H9 (cell line): ENCODE results near the gene PAMR1. TPM values are rescaled to one million over a fixed set of nuclear protein-coding genes. Genes with fewer than 3 reads are reported as not detected.

Source experiments
- DNase-seq: peaks from one replicate; pipeline ENCODE4 v3.0.0-alpha.2; 2017
- H2AFZ ChIP-seq: one replicate; pipeline ENCODE4 v1.6.1; 2013; ENCODE audit warnings: mild to moderate bottlenecking, low read length, control low read depth, moderate library complexity
- H2AK5ac ChIP-seq: 2 replicates; pipeline ENCODE4 v1.6.1; 2013; ENCODE audit warnings: low read length, control low read depth, mixed read lengths; ENCODE audit not compliant: insufficient read length
- H2BK120ac ChIP-seq: one replicate; pipeline ENCODE4 v1.6.1; 2013; ENCODE audit warnings: low read depth, mild to moderate bottlenecking, low read length, control low read depth, inconsistent platforms; ENCODE audit not compliant: poor library complexity, severe bottlenecking
- H2BK12ac ChIP-seq: 2 replicates; pipeline ENCODE4 v1.6.1; 2013; ENCODE audit warnings: low read length, control low read depth, mixed read lengths, low read depth; ENCODE audit not compliant: insufficient read length
- H2BK15ac ChIP-seq: 2 replicates; pipeline ENCODE4 v1.6.1; 2013; ENCODE audit warnings: low read depth, low read length, control low read depth
- H2BK20ac ChIP-seq: one replicate; pipeline ENCODE4 v1.6.1; 2013; ENCODE audit warnings: low read depth, mild to moderate bottlenecking, low read length, control low read depth, inconsistent platforms; ENCODE audit not compliant: poor library complexity, severe bottlenecking
- H2BK5ac ChIP-seq: 2 replicates; pipeline ENCODE4 v1.6.1; 2013; ENCODE audit warnings: low read length, control low read depth, mixed read lengths; ENCODE audit not compliant: insufficient read length
- H3K14ac ChIP-seq: 2 replicates; pipeline ENCODE4 v1.6.1; 2013; ENCODE audit warnings: low read length, control low read depth; ENCODE audit not compliant: insufficient read depth
- H3K18ac ChIP-seq: 2 replicates; pipeline ENCODE4 v1.6.1; 2013; ENCODE audit warnings: low read depth, mild to moderate bottlenecking, mixed read lengths, low read length, control low read depth; ENCODE audit not compliant: insufficient read length
- H3K23ac ChIP-seq: 2 replicates; pipeline ENCODE4 v1.6.1; 2013; ENCODE audit warnings: low read length, control low read depth, mixed read lengths, low read depth; ENCODE audit not compliant: insufficient read length
- H3K23me2 ChIP-seq: 2 replicates; pipeline ENCODE4 v1.6.1; 2013; ENCODE audit warnings: low read depth, mild to moderate bottlenecking, mixed read lengths, low read length, control low read depth; ENCODE audit not compliant: insufficient read length, poor library complexity, severe bottlenecking
- H3K27ac ChIP-seq: 2 replicates; pipeline ENCODE4 v1.5.1; 2013; ENCODE audit warnings: low read length, control low read depth, mixed read lengths, low read depth; ENCODE audit not compliant: insufficient read length
- H3K27me3 ChIP-seq: 2 replicates; pipeline ENCODE4 v1.6.1; 2013; ENCODE audit warnings: low read length, control low read depth, inconsistent platforms; ENCODE audit not compliant: insufficient read depth
- H3K4ac ChIP-seq: 2 replicates; pipeline ENCODE4 v1.6.1; 2013; ENCODE audit warnings: low read depth, mild to moderate bottlenecking, control low read depth, inconsistent platforms, low read length, moderate library complexity
- H3K4me1 ChIP-seq: 2 replicates; pipeline ENCODE4 v1.6.1; 2013; ENCODE audit warnings: low read length, control low read depth, inconsistent platforms; ENCODE audit not compliant: insufficient read depth
- H3K4me2 ChIP-seq: 2 replicates; pipeline ENCODE4 v1.6.1; 2013; ENCODE audit warnings: low read length, control low read depth, mixed read lengths; ENCODE audit not compliant: insufficient read length, insufficient read depth
- H3K56ac ChIP-seq: 2 replicates; pipeline ENCODE4 v1.6.1; 2013; ENCODE audit warnings: low read depth, mild to moderate bottlenecking, mixed read lengths, low read length, control low read depth; ENCODE audit not compliant: insufficient read length
- H3K79me1 ChIP-seq: 2 replicates; pipeline ENCODE4 v1.6.1; 2013; ENCODE audit warnings: low read depth, mild to moderate bottlenecking, moderate library complexity, low read length, control low read depth, inconsistent platforms; ENCODE audit not compliant: insufficient read depth, poor library complexity, severe bottlenecking
- H3K79me2 ChIP-seq: 2 replicates; pipeline ENCODE4 v1.6.1; 2013; ENCODE audit warnings: low read length, control low read depth, inconsistent platforms; ENCODE audit not compliant: insufficient read depth
- H3K9ac ChIP-seq: 2 replicates; pipeline ENCODE4 v1.6.1; 2013; ENCODE audit warnings: low read length, control low read depth, mixed read lengths; ENCODE audit not compliant: insufficient read length; ENCODE audit errors: extremely low read depth
- H3K9me3 ChIP-seq: one replicate; pipeline ENCODE4 v1.6.1; 2013; ENCODE audit warnings: low read depth, low read length, inconsistent platforms; ENCODE audit not compliant: control insufficient read depth
- H3T11ph ChIP-seq: one replicate; pipeline ENCODE4 v1.6.1; 2013; ENCODE audit warnings: mild to moderate bottlenecking, low read length, control low read depth, inconsistent platforms
- H4K20me1 ChIP-seq: one replicate; pipeline ENCODE4 v1.6.1; 2013; ENCODE audit not compliant: control insufficient read depth, insufficient read length, insufficient read depth
- H4K5ac ChIP-seq: 2 replicates; pipeline ENCODE4 v1.6.1; 2013; ENCODE audit warnings: low read depth, mild to moderate bottlenecking, mixed read lengths, low read length, control low read depth; ENCODE audit not compliant: insufficient read length
- H4K8ac ChIP-seq: replicated peaks from 2 replicates; pipeline ENCODE4 v1.6.1; 2013; ENCODE audit warnings: low read length, control low read depth, mixed read lengths, low read depth; ENCODE audit not compliant: insufficient read length
- H4K91ac ChIP-seq: 2 replicates; pipeline ENCODE4 v1.6.1; 2013; ENCODE audit warnings: low read depth, mild to moderate bottlenecking, moderate library complexity, mixed read lengths, low read length, control low read depth; ENCODE audit not compliant: insufficient read length
- H3K27ac Mint-ChIP-seq, 3 experiments: 2 replicates in 2 of 3; 3 replicates in 1 of 3; pipeline ENCODE4 v1.8.0; 2020 to 2021; ENCODE audit warnings: mixed read lengths in 3 of 3, mild to moderate bottlenecking in 1 of 3, moderate library complexity in 1 of 3
- H3K27me3 Mint-ChIP-seq: 2 replicates; pipeline ENCODE4 v1.8.0; 2021; ENCODE audit warnings: low read depth, mild to moderate bottlenecking, moderate library complexity, mixed read lengths
- H3K36me3 Mint-ChIP-seq, 3 experiments: 2 replicates in 2 of 3; 3 replicates in 1 of 3; pipeline ENCODE4 v1.8.0; 2020 to 2021; ENCODE audit warnings: low read depth in 3 of 3, mixed read lengths in 3 of 3; ENCODE audit not compliant: insufficient read depth in 1 of 3
- H3K4me1 Mint-ChIP-seq, 2 experiments: 2 replicates each; pipeline ENCODE4 v1.8.0; 2020; ENCODE audit warnings: mixed read lengths in 2 of 2
- H3K4me3 Mint-ChIP-seq, 2 experiments: 2 replicates in 1 of 2; 3 replicates in 1 of 2; pipeline ENCODE4 v1.8.0; 2020 to 2021; ENCODE audit warnings: mild to moderate bottlenecking in 2 of 2, mixed read lengths in 2 of 2, moderate library complexity in 1 of 2
- H3K9me3 Mint-ChIP-seq, 2 experiments: 2 replicates in 1 of 2; 3 replicates in 1 of 2; pipeline ENCODE4 v1.8.0; 2020; ENCODE audit warnings: mild to moderate bottlenecking in 2 of 2, mixed read lengths in 2 of 2, moderate library complexity in 1 of 2
- CTCF ChIP-seq: fragments of 200-600 bp; sonication (generic); conservative IDR thresholded peaks from 3 replicates; pipeline ENCODE4 v1.8.0; 2021; ENCODE audit warnings: antibody characterized with exemption, mild to moderate bottlenecking
- WGBS: extraction: QIAGEN DNeasy Blood & Tissue Kit; methylation state at CpG from one replicate; pipeline ENCODE4 v1.1.7; 2013; ENCODE audit warnings: missing lambda C conversion rate, low lambda C conversion rate, mixed read lengths; ENCODE audit not compliant: insufficient read length; ENCODE audit errors: extremely low coverage; 5-methylcytosine and 5-hydroxymethylcytosine counted together
- total RNA-seq: library from RNA; stranded (reverse); gene quantifications from 2 replicates; pipeline ENCODE4 v1.2.1, GENCODE V29; 2021

Gene PAMR1
- total RNA-seq, 1 experiment from 2014 or later: 2.4 TPM

DNA sequence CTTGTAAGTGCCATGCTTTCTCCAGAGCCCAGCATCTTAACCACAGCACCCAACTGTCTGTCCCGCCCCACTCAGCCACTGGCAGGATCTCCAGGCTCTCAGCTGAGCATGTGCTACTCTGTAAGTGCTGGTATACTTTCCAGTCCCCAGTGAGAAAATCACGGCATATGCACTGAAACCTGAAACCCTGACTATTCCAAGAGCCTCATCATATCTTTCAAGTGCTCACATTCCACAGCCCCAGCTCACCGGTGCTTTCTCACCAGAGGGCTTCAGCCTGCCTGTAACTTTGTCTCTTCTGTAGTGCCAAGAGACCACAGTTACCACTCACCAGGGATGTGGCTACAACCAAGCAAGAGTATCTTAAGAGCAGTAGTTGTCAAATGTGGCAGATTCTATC is 24.4 kb upstream of the PAMR1 start:
- no peak overlapping the region for H3K4me2 ChIP-seq
- H3K4me1 ChIP-seq: no peaks in the 10 kb centered on the region; the same call in 1 of the 2 replicates
- no peaks in the 10 kb centered on the region for H3K79me1 ChIP-seq
- no peak overlapping the region for H4K5ac ChIP-seq
- H2AK5ac ChIP-seq: no peak overlapping the region
- no peak overlapping the region for H3K56ac ChIP-seq
- H2BK15ac ChIP-seq: no peak overlapping the region
- H3K9me3 ChIP-seq: no peaks in the 10 kb centered on the region
- H3K23ac ChIP-seq: no peak overlapping the region
- no peaks in the 10 kb centered on the region for H3K27me3 ChIP-seq
- no peaks in the 10 kb centered on the region for H3K23me2 ChIP-seq
- H3K4me3 Mint-ChIP-seq: no peak overlapping the region
- H3K9me3 Mint-ChIP-seq: peaks cover 0 to 2% of the 10 kb centered on the region in 2 experiments; a peak in 2 of 5 replicates
- H2BK5ac ChIP-seq: no peak overlapping the region
- no peak overlapping the region for H2BK120ac ChIP-seq
- no peak overlapping the region for H4K8ac ChIP-seq
- no peaks in the 10 kb centered on the region for H3K79me2 ChIP-seq
- H4K91ac ChIP-seq: no peak overlapping the region
- no peak overlapping the region for H2BK20ac ChIP-seq
- H3K4ac ChIP-seq: no peak overlapping the region
- no peak overlapping the region for H3K18ac ChIP-seq
- no peak for DNase-seq
- H3K27me3 Mint-ChIP-seq: peaks cover 11% of the 10 kb centered on the region
- H3K4me1 Mint-ChIP-seq: peaks cover 42 to 55% of the 10 kb centered on the region in 2 experiments
- peaks cover 0 to 4% (median 0%) of the 10 kb centered on the region in 3 experiments; a peak in 1 of 7 replicates for H3K36me3 Mint-ChIP-seq
- H3T11ph ChIP-seq: no peak overlapping the region
- H3K14ac ChIP-seq: no peak overlapping the region
- no peaks in the 10 kb centered on the region for H4K20me1 ChIP-seq
- H3K27ac Mint-ChIP-seq: no peak overlapping the region; a peak in 1 of 7 replicates
- H3K27ac ChIP-seq: no peak overlapping the region
- H2BK12ac ChIP-seq: no peak overlapping the region
- no peak for TF ChIP-seq CTCF
- H3K9ac ChIP-seq: no peak overlapping the region
- WGBS: no CpG with 5 or more reads among the region's 3 CpGs
- no peak overlapping the region for H2AFZ ChIP-seq
